ENCODE measurements around the gene RIMBP2.

DNA sequence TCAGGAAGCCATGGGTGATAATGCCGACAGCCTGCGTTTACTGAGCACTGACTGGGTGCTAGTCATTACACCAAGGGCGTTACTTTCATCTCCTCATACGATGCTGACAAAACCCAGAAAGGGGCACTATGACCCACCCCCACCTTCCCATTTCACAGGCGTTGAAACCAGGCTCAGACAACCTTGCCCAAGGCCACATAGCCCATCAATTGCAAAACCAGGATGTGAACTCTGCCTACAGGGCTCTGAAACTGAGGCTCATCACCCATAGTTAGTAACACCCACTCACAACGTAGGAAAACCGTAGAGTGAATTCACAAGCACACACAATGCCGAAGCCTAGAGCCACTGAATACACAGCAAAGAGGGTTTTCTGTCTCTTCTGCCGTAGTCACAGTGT, 119.9 kb downstream of the RIMBP2 start:
- TF ChIP-seq YY1 (IDR thresholded peaks at IDR 0.05; ENCODE audit: low read depth) (no peak), NRF1 (IDR thresholded peaks at IDR 0.05; ENCODE audit: low read depth, low read length) (no peak), NFIC (IDR thresholded peaks at IDR 0.05; ENCODE audit: borderline replicate concordance) (no peak), POLR2AphosphoS5 (IDR thresholded peaks at IDR 0.05; ENCODE audit: low read depth, low read length) (no peak), RFX5 (IDR thresholded peaks at IDR 0.05; ENCODE audit: low read length) (no peak)
- TF ChIP-seq, protein P1, sequence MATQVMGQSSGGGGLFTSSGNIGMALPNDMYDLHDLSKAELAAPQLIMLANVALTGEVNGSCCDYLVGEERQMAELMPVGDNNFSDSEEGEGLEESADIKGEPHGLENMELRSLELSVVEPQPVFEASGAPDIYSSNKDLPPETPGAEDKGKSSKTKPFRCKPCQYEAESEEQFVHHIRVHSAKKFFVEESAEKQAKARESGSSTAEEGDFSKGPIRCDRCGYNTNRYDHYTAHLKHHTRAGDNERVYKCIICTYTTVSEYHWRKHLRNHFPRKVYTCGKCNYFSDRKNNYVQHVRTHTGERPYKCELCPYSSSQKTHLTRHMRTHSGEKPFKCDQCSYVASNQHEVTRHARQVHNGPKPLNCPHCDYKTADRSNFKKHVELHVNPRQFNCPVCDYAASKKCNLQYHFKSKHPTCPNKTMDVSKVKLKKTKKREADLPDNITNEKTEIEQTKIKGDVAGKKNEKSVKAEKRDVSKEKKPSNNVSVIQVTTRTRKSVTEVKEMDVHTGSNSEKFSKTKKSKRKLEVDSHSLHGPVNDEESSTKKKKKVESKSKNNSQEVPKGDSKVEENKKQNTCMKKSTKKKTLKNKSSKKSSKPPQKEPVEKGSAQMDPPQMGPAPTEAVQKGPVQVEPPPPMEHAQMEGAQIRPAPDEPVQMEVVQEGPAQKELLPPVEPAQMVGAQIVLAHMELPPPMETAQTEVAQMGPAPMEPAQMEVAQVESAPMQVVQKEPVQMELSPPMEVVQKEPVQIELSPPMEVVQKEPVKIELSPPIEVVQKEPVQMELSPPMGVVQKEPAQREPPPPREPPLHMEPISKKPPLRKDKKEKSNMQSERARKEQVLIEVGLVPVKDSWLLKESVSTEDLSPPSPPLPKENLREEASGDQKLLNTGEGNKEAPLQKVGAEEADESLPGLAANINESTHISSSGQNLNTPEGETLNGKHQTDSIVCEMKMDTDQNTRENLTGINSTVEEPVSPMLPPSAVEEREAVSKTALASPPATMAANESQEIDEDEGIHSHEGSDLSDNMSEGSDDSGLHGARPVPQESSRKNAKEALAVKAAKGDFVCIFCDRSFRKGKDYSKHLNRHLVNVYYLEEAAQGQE (IDR thresholded peaks at IDR 0.05; ENCODE audit: low read depth, low read length), result no peak
- TF ChIP-seq, protein P2, sequence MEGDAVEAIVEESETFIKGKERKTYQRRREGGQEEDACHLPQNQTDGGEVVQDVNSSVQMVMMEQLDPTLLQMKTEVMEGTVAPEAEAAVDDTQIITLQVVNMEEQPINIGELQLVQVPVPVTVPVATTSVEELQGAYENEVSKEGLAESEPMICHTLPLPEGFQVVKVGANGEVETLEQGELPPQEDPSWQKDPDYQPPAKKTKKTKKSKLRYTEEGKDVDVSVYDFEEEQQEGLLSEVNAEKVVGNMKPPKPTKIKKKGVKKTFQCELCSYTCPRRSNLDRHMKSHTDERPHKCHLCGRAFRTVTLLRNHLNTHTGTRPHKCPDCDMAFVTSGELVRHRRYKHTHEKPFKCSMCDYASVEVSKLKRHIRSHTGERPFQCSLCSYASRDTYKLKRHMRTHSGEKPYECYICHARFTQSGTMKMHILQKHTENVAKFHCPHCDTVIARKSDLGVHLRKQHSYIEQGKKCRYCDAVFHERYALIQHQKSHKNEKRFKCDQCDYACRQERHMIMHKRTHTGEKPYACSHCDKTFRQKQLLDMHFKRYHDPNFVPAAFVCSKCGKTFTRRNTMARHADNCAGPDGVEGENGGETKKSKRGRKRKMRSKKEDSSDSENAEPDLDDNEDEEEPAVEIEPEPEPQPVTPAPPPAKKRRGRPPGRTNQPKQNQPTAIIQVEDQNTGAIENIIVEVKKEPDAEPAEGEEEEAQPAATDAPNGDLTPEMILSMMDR (IDR thresholded peaks at IDR 0.05), result no peak
- TF ChIP-seq, protein P3, sequence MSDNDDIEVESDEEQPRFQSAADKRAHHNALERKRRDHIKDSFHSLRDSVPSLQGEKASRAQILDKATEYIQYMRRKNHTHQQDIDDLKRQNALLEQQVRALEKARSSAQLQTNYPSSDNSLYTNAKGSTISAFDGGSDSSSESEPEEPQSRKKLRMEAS (IDR thresholded peaks at IDR 0.05; ENCODE audit: low read depth), result no peak

All from SK-N-SH (cell line).